HG03025 (cell line): ENCODE measurements around the gene NOXO1.

Experiments
- ATAC-seq: cut with Tn5 transposase; IDR thresholded peaks from one replicate; pipeline ENCODE4 v1.9.1; 2021; ENCODE audit warnings: mild to moderate bottlenecking, moderate library complexity; ENCODE audit not compliant: unreplicated experiment, low FRiP score

The NOXO1 gene

DNA sequence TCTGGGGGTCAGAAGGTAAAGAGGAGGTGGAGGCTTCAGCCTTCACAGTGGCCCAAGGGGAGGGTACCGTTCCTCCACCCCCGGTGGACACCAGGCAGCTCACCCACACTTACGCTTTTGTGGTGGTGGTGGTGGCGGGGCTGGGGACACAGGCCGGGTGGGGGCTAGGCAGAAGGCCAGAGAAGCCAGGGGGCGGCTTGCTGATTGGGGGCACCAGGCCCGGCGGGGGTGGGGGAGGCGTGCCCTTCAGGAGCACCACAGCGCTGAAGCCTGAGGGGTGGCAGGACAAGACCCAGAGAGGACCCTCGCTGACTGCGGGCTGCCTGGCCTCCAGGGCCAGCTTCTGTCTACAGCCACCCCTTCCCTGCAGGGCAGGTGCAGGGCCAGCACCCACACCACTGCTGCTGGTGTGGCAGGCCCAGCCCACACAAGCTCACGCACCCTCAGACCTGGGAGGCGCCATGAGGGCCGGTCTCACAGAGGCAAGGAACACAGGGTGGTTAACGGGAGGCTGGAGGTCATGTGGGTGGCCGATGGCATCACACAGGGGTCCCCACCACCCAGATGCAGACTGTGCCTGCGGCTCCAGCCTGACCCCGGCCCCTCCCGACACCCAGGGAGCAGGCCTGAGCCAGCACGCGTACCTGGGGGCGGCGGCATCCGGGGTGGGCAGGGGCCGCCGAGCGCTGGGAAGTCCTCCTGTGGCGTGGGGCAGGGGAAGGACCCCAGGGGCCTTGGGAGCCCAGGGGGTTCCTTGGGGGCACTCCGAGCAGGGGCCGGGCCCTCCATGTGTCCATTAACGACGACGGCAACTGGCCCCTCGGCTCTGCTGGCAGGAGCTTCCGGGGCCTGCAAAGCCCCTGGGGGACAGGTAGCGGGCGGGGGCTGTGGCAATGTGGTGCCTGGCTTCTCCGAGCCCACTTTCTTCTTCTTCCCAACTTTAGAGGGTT, 17.9 kb upstream of the NOXO1 start:
- ATAC-seq: no peak

DNA sequence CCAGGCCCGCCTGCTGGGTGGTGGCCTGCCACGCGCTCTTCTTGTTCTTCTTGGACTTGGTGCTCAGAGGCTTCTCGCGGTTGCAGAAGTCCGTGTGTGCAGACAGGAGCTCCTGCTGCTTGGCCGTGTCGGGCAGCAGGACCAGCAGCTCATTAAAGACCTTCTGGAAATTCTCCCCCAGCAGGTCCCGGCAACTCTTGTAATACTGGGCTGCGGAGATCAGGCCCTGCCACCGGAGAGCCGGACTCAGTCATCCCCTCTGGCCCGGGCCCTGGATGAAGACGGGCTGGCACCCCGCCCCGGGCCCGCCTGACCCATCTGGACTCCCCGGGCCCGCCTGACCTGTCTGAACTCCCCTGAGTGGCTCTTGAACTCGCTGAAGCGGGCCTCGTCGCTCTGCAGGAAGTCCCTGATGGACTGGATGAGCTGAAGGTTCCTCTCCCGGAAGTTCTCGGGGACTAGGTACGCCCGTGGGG, 17.1 kb upstream of the NOXO1 start:
- ATAC-seq: no peak

DNA sequence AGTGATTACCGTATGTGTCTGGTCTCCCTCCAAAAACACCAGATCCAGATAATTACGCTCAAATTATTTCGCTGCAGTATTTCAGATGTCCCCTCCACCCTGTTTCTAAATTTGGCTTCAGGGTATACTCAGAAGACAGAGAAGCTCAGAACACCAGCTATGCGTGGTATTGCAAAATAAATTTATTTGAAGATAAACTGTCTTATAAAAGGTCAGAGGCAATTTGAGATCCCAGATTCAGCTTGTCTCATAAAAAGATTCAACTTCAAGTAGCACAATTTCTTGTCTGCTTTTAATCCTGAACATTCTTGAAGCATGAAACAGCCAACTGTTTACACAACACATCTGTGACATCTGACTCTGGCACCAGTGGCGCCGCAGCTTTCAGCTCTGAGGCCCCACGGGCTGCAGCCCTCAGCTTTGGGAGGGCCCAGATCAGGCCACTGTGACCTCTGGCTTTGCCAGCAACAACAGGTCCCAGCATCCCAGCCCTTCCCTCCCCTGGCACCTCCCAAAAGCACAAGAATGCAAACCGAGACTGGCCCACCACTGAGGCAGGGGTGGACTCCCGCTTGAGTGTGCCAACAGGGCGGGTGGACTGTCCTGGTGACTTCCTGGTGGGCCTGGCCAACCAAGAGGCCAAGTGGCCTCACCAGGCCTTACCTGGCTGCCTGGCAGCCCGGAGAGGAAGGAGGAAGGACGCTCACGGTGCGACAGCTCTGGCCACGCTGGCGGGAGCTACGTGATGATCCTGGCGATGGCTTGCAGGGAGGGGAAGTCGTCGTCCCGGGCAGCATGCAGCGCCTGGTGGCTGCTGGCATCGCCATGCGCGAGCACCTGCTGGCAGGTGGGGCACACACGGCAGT, 16.5 kb upstream of the NOXO1 start:
- no peak for ATAC-seq

DNA sequence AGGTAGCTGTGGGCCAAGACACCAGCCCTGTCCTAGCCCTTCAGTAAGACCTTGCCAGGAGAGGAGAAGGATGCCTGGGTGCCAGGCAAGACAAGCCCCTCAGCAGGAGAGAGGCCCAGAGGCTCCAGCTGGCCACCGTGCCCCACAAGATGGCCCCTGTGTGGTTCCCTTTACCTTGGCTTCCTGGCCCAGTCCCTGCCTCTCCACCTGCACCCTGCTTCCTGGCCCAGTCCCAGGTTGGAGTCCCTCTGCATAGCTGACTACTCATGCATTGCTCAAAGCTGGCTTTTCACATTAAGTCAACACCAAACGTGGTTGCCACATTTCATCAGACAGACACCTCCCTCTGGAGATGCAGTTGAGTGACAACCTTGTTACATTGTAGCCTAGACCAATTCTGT, 12.5 kb upstream of the NOXO1 start:
- no peak for ATAC-seq

DNA sequence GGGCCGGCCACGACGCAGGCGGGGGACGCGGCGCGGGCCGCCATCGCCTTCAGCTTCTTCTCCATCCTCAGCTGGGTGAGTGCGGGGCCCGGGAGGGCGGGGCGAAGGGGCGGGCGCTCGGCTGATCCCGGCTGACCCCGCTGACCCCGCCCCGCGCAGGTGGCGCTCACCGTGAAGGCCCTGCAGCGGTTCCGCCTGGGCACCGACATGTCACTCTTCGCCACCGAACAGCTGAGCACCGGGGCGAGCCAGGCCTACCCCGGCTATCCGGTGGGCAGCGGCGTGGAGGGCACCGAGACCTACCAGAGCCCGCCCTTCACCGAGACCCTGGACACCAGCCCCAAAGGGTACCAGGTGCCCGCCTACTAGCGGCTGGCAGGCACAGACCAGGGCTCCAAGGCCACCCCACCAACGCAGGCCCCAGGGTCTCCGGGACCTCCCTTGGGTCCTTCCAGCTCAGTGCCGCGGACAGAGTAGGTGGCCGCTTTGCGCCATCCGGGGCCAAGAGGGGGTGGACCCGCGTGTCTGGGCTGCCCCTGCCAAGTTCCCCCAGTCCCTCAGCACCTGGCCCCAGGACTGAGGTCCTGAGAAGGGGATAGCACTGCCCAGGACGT, 11.5 kb upstream of the NOXO1 start:
- ATAC-seq: no peak

DNA sequence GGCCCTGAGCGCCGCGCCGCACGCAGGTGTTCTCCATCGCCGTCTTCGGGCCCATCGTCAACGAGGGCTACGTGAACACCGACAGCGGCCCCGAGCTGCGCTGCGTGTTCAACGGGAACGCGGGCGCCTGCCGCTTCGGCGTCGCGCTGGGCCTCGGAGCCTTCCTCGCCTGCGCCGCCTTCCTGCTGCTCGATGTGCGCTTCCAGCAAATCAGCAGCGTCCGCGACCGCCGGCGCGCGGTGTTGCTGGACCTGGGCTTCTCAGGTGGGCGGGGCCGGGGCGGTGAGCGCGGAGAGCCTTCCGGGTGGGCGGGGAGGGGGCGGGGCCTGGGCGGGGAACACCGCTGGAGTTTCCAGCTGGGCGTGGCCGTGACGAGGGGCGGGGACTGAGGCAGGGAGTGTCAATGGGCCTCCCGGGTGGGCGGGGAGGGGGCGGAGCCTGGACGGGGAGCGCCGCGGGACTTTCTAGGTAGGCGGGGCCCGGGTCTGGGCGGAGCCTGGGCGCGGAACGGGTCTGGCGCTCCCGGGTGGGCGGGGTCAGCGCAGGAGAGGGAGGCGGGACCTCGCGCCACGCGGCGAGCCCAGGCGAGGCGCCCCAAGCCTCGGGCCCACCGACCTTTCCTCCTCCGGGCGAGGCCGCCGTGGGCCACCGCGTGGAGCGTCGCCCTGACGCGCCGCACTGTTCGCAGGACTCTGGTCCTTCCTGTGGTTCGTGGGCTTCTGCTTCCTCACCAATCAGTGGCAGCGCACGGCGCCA, 10.9 kb upstream of the NOXO1 start:
- peak; percentile 42 for ATAC-seq

DNA sequence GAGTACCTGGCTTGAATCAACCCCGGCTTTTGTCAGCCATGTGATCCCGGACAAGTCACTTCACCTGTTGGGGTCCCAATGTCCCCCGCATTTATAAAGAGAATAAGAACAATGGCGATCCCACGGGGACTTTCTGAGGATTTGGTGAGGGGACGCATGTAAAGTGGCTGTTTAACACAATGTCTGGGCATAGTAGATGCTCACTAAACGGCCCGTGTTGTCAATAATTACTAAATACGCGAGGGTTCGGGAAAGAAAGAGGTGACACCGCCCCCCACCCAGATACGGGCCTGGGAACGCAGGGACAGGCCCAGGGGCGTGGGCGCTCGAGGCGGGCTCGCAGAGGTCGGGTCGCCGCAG, 10.3 kb upstream of the NOXO1 start:
- no peak for ATAC-seq

DNA sequence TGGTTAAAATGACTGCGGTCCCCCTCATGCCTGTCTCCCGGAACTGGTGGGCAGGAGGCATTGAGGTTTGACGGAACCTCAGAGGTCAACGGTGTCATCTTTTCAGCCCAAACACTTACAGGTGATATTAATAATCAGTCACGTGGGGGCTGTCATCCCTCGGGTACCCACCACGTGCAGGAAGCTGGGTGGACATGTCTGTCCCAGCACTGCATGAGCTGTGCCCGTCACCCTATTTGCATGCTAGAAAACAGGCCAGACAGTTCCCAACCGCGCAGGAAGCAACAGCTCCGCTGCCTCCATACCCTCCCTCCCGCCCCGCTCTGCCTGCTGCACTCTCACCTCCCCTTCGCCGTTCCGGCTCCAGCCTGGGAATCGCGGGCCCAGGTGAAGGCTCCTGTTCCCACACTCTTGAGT, 9.9 kb upstream of the NOXO1 start:
- no peak for ATAC-seq

DNA sequence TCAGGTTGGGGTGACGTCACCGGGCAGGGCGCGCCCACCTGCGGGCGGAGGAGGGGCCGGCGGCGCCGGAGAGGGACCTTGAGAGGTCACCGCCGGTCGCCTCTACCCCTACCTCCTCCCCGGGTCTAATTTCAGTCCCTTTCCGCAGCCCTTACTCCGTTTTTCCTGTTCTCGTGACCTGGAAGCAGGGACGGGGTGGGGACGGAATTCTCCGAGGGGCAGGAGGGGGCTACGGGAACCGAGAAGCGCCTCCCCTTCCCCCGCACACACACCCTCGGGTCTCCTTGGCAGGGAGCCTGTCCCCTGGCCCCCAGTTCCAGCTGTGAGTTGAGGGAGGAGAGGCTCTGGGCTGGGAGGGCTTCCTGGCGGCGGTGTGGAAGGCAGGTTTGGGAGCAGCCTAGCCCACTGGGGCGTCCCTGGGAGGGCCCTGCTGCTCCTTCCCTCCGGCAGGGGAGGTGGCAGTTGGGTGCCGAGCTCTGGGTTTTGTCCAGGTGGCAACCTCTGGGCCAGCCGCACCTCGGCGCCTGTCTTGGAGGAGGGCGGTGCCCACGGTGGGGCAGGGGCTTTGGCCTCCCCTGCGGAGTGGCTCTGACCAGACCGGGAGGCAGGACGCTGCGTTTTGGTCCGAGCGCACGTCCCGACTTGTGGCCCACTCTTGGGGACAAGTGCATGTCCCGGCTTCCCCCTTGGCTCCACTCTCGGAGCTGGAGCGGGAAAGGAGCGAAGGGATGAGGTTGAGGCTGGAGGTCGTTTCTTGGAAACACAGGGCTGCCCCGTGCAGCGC, 9.3 kb upstream of the NOXO1 start:
- ATAC-seq: no peak

DNA sequence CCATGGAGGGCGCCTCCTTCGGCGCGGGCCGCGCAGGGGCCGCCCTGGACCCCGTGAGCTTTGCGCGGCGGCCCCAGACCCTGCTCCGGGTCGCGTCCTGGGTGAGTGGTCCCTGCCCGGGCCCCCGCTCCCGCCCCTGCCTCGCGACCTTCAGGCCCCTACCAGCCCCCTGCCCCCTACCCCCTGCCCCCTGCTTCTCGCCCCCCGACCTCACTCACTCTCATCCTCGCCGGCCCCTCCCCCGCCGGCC, 8.8 kb upstream of the NOXO1 start:
- ATAC-seq: no peak

DNA sequence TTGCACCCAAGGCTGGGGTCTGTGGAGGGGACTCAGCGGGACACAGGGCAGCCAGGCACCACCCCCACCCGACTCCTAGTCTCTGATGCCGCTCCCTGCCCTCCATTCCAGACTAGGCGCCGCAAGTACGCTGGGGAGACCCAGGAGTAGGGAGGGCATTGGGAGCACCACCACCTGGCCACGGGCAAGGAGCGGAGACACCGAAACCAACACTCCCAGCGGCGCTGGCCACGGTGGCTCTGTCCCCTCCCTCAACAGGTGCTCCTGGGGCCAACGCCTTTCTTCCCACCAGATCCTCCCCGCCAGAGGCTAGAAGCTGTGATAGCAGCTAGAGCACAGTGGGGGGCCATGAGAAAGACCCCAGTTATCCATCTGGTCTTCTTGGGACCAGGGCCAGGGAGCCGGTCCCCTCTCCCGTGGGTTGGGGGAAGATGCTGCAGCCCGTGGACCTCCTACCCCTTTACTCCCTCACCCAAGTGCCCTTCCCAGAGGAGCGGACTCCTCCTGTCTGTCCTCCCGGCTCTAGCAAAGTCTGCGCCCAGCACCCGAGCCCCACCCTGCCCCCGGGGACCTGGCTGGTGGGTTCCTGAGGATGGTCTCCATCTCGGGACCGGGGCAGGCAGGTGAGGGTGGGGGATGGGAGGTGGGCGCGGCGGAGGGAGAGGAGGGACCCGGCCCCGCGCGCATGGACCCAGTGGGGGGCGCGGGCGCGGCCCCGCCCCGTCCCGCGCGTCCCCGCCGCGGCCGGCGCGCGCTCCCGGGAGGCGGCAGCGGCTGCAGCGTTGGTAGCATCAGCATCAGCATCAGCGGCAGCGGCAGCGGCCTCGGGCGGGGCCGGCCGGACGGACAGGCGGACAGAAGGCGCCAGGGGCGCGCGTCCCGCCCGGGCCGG, 8.2 kb upstream of the NOXO1 start, which contains the start of gene SYNGR3:
Gene SYNGR3, plus strand, starts transcription at position 762 of the 892 bp plus-strand sequence. CDS start 133 bp downstream, outside the sequence.
- no peak for ATAC-seq

DNA sequence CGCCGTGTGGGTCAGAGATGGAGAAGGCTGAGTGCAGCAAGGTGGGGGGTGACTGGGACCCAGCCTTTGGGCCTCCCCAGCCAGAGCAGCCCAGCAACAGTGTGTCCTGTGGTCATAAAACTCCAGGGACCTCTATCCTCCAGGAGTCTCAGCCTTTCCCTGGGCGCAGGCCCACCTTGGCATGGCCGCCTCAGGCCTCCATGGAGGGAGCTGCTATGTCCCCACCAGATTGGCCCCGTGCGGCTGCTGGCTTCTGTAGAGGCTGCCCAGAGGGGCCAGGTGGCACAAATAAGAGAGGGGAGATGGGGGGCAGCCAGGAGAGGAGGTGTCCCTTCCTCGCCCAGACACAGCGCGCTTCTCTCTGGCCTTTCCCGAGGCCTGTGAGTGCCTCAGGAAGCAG, 5.9 kb upstream of the NOXO1 start:
- ATAC-seq: no peak

DNA sequence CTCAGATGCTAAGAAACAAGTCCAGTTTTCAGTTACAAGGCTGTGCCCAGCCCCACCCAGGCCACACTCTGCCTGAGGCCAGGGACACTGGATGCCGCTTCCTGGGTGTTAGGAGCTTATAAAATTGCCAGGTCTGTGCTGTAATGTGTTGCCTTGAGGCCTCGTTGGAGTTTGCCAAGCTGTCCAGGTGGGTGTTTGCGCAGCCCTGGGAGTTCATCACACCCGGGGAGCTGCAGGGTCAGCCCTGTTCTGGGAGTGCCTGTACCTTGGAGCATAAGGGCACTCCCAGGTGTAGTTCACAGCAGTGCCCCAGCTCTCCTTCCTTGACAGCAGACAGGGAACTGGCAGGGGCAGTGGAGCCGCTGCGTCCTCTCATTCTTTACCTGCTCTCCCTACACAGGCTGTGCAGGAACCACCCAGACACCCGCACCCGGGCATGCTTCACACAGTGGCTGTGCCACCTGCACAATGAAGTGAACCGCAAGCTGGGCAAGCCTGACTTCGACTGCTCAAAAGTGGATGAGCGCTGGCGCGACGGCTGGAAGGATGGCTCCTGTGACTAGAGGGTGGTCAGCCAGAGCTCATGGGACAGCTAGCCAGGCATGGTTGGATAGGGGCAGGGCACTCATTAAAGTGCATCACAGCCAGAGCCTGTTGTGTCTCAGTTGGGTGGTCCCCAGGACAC, 4.3 kb upstream of the NOXO1 start:
- ATAC-seq: no peak

DNA sequence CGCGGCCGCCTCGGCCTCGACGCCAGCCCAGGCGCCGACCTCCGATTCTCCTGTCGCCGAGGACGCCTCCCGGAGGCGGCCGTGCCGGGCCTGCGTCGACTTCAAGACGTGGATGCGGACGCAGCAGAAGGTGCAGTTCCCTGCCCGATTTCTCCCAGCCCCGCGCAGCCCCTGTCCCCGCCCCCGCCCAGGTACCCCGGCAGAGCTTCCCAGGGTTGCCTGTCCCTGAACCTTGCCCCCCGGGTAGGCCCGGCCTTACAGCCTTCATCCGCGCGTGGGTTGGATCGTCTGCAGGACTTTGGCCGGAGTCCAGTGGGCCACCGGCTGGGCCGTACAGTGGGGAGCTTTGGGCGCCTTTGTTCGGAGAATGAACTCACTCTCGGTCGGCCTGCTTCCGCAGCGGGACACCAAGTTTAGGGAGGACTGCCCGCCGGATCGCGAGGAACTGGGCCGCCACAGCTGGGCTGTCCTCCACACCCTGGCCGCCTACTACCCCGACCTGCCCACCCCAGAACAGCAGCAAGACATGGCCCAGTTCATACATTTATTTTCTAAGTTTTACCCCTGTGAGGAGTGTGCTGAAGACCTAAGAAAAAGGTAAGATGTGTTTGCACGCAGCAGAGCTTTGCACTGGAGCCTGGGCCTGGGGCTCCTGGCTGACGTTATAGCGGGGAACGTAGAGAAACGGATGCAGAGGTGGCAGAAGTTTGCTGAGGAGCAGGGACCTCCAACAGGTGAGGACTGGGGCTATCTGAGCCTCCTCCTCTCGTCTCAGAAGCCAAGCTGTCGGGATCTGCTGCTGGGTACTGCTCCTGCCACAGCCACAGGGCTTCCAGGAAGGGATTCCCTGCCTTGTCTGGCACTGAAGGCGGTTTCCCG, 3.3 kb upstream of the NOXO1 start:
- peak; percentile 6 for ATAC-seq

DNA sequence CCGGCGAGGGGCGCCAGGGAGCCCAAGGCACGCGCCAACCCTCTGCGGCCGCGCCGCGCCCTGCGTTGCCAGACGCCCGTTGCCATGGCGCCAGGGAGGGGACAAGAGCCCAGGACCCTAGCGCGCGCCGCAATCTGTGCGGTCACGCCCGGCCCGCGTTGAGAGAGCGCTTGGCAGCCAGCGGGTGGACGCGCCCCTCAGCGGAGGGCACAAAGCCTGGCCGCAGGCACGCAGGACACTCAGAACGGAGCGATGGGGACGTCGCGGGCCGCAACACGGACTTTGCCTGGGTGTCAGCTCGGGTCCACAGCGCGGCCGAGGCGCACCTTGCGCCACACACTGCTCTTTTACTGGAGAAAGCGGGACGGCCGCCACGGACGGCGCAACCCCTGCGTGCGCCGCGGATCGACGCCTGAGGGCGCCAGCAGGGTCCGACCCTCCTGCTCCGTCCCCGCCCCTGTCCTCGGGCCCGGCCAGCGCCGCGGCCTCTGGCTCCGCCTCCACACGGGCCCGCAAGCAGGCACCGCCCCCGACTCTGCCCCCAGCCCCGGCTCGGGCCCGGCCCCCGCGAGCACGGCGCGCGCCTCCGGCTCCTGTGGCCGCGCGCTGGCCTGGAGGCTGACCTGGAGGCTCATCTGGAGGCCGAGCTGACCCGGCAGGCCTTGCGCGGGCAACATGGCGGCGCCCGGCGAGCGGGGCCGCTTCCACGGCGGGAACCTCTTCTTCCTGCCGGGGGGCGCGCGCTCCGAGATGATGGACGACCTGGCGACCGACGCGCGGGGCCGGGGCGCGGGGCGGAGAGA, 2.5 kb upstream of the NOXO1 start, which contains the start of gene GFER:
Gene GFER, plus strand, starts transcription at position 650 of the 803 bp plus-strand sequence. Its CDS starts 26 bp downstream, at position 676.
- peak; percentile 72 for ATAC-seq

DNA sequence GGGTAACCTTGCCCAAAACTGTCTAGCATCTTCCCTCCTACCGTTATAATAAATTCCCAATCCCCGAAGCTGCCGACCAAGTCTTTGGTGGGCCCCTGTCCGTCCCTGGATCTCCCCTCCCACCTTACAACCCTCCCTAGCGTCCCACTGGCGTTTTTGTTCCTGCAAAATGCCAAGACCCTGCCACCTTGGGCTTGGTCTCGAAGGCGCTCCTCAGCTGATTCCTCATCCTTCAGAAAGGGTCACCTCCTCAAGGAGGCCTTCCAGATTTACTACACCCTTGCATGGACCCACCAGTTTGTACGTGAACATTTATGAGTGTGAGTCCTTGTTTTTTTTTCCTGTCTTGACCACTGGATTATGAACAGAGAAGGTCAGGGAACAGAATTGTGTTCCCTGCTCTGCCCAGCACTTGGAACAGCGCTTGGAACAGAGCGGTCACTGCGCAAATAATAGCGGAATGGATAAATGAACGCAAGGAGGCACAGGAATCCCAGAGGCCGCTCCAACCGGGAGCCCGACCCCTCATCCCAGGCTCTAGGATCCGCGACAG, 1.8 kb upstream of the NOXO1 start:
- ATAC-seq: no peak
